Effector CD8-positive, alpha-beta T cell (primary cell): ENCODE results near the gene MTHFD2L.
A peak's percentile ranks its signal among the peaks of the same experiment; 100 is the strongest.
"Not testable (repeated sequence)": the region's sequence is repeated elsewhere in the genome, so short reads cannot be mapped to it uniquely, and the experiment has no call there.

ENCODE experiments used
- DNase-seq: peaks from one replicate; lab custom pipeline; 2025; lab: John Stamatoyannopoulos, UW
- total RNA-seq, 4 experiments: gene quantifications; one replicate each; lab custom pipeline; 2026; lab: John Stamatoyannopoulos, UW

The MTHFD2L gene
- total RNA-seq = 4.3 to 11.8 (median 7.0) reads per million in 4 experiments

DNA sequence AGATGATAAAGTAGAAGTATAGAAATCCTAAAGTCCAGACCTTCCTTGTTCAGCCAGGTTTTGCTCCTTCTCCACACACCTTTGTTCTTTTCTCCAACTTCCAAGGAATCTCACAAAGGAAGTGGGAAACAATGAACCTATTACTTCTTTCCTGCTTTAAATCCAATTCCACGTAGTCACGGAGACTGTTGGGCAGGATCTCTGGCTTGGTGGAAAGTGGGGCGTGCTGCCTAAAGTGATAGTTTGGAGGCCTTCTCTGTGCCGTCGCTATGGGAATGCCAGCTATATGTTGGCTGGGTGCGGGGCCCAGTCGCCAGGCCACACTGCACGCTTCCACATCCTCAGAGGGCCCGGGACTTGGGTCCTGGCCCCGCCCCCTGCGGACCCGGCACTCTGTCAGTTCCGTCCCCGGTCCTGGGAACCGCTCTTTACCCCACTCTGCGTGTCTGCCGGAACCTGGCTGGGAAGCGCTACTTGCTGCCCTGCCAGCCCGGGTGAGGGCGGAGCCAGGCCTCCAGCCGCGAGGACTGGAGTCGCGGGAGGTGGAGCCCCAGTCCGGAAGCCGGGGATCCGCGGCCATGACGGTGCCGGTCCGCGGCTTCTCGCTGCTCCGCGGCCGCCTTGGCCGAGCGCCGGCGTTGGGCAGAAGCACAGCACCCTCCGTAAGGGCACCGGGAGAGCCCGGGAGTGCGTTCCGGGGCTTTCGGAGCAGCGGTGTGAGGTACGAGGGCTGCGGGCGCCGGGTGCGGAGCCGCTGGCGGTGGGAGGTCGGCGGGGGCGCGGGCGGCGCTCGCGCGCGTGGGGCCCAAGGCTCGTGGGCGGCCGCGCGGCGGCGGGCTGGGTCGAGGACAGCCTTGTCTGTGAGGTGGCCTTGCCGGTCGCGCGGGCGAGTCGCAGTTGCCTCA lies at the start of gene MTHFD2L:
MTHFD2L (plus strand) TSS at position 558 of the 905 bp plus-strand sequence; CDS start at position 579, 21 bp downstream.
- DNase-seq = peak; percentile 65

DNA sequence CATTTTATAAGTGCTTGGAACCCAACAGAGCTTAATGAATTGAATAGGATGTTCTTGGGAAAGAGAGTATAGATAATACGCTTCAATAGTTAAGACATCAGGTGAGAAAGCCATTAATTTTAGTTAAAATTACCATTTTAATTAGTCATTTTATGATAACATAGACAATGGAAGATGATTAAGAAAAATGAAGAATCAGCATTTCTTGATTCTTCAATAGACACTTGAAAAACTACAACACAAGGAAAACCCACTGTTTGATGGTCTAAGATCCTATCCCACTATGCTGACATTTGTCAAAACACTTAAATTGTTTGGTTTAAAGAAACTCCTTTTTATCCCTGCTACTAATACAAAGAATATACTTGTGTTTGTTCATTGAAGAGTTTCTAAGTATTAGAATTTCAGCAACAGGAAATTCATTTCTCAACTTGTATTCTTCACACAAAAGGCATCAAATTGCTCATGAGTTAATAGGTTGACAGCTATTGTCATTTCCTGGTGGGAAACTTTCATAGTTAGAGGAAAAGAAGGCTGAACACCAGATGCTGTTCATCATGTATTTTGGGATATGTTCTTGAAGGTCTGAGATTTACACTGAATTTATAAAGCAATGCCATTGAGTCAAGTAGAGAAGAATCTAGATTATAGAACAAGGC lies 49.3 kb upstream of the MTHFD2L start:
- no peak for DNase-seq

- no peak for DNase-seq
Measured at GRCh38 chr4:74109116-74109869, 48.6 kb upstream of the MTHFD2L start.

DNA sequence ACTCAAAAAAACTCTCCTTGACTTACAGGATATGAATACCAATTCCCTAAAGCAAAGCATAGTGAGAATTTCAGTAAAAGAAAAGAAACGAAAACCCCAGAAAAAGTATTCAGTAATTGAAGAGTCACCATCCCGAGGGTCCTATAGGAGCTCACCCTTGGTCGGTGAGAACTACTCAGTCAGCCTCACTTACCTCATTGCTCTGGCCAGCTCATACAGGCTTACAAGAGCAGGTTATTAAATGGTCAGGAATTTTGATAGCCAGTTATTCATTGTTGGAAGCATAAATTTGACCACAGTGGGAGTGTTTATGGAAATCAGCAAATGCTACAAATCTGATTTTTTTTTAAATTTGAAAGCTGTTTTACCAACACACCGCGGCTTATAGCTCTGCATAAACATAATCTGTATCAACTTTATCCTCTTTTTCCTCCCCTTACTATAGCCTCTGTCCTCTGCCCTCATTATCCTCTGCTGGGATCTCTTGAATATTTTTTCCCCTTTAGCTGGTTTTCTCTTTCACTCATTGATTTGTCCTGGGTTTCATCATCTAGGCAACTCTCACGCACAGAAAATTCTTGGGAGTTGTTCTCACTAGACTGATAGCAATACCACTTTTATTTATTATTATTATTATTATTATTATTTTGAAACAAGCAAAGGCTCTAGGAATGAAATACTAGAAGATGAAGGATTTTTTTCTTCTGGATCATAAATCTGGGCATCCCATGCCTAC lies 47.9 kb upstream of the MTHFD2L start:
- DNase-seq = no peak

- no peak for DNase-seq
Measured at GRCh38 chr4:74110670-74111069, 47.2 kb upstream of the MTHFD2L start.

GRCh38 chr4:74111306-74111975 lies 46.5 kb upstream of the MTHFD2L start:
- no peak for DNase-seq

- DNase-seq = no peak
Measured at GRCh38 chr4:74111990-74112389, 45.9 kb upstream of the MTHFD2L start.

GRCh38 chr4:74112399-74113105 lies 45.4 kb upstream of the MTHFD2L start:
- DNase-seq = no peak

- DNase-seq = no peak
Measured at GRCh38 chr4:74114234-74114633, 43.7 kb upstream of the MTHFD2L start.

DNA sequence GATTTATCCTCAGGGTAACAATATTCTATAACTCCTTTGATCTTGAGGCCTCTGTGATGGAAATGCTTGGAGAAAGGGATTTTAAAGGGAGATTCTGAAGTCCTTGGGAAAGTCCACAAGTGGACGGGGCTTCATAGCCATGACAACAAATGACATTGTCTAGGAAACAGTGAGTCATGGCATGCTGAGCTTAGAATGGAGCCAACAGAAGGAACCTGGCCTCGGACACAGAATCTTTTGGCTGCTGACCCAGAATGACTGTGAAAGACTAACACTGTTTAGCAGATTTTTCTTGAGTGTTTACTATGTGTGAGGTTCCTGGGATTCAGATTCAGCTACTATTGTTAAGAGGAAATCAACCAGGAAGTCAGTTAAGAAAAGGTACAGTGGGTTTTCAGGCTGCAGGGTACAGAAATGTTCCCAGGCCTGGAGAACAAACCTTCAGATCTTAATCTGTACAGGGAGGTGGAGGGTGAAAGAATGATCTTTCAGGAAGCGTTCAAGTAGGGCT lies 40.8 kb upstream of the MTHFD2L start:
- DNase-seq = no peak

DNA sequence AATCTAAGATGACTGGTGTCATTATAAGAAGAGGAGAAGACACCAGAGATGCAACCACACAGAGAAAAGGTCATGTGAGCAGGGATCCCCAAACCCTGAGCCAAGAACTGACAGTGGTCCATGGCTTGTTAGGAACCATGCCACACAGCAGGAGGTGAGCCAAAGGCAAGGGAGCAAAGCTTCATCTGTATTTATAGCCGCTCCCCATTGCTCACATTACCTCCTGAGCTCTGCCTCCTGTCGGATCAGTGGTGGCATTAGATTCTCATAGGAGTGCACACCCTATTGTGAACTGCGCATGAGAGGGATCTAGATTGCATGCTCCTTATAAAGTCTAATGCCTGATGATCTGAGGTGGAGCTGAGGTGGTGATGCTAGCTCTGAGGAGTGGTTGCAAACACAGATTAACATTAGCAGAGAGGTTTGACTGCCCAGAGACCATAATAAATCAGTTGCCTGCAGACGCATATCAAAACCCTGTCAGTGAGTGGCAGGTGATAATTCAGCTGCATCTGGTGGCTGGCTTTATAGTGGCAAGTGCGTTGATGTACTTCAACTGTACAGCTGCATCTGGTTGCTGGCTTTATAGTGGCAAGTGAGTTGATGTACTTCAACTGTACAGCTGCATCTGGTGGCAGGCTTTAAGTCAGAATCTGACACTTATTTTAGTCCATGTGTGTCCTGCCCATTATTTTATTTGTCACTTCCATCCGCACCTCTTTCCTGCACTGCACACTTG lies 39.1 kb upstream of the MTHFD2L start:
- no peak for DNase-seq

- no peak for DNase-seq
Measured at GRCh38 chr4:74120086-74120485, 37.8 kb upstream of the MTHFD2L start.

DNA sequence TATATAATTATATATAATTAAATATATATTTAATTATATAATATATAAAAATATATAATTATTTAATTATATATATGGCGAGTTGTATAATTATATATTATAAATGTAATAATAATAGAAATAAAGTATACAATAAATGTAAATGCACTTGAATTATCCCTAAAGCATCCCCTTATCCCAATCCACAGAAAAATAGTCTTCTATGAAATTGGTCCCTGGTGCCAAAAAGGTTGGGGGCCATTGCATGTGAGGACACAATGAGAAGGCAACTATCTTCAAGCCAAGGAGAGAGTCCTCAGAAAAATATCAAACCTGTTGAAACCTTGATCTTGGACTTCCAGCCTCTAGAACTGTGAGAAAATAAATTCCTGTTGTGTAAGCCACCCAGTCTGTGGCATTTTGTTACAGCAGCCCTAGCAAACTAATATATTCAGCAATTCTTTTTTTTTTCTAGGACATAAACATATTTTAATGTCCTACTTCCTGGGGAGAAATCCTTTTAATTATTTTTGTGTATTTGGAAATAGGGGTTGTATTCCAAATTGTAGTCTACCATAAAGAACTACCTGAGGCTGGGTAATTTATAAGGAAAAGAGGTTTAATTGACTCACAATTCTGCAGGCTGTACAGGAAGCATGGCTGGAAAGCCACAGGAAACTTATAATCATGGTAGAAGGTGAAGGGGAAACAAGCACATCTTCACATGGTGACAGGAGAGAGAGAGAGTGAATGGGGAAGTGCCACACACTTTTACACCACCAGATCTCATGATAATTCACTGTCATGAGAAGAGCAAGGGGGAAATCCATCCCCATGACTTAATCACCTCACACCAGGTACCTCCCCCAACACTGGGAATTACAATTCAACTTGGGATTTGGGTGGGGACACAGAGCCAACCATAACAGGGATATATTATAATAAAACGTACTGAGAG lies 36.0 kb upstream of the MTHFD2L start:
- DNase-seq = no peak

- DNase-seq = no peak
Measured at GRCh38 chr4:74123065-74123728, 34.7 kb upstream of the MTHFD2L start.

- DNase-seq = no peak
Measured at GRCh38 chr4:74125029-74125428, 32.9 kb upstream of the MTHFD2L start.

- DNase-seq = no peak
Measured at GRCh38 chr4:74127745-74128144, 30.2 kb upstream of the MTHFD2L start.

DNA sequence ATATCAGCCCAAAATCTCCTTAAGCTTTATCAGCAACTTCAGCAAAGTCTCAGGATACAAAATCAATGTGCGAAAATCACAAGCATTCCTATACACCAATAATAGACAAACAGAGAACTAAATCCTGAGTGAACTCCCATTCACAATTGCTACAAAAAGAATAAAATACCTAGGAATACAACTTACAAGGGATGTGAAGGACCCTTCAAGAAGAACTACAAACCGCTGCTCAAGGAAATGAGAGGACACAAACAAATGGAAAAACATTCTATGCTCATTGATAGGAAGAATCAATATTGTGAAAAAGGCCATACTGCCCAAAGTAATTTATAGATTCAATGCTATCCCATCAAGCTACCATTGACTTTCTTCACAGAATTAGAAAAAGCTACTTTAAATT lies 27.1 kb upstream of the MTHFD2L start:
- not testable (repeated sequence) for DNase-seq

DNA sequence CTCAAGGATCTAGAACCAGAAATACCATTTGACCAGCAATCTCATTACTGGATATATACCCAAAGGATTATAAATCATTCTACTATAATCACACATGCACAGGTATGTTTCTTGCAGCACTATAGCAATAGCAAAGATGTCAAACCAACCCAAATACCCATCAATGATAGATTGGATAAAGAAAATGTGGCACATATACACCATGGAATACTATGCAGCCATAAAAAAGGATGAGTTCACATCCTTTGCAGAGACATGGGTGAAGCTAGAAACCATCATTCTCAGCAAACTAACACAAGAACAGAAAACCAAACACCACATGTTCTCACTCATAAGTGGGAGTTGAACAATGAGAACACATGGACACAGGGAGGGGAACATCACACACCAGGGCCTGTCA lies 25.7 kb upstream of the MTHFD2L start:
- DNase-seq = not testable (repeated sequence)
